GM23338 (cell line): ENCODE measurements around the gene CDC26. TPM values are rescaled to one million over a fixed set of nuclear protein-coding genes. Genes with fewer than 3 reads are reported as not detected.

Experiments used
- ATAC-seq: fragments of 200-7000 bp; cut with Tn5 transposase; 3 replicates; pipeline ENCODE4 v1.9.1; 2020
- DNase-seq: peaks from one replicate; pipeline ENCODE4 v3.0.0-alpha.2; 2015; ENCODE audit warnings: low spot score
- H2AFZ ChIP-seq: fragments of 200-600 bp; sonication (generic); 2 replicates; pipeline ENCODE4 v1.8.0; 2016; ENCODE audit warnings: antibody characterized with exemption, mild to moderate bottlenecking, moderate library complexity
- H3F3A ChIP-seq: fragments of 200-600 bp; sonication (generic); replicated peaks from 2 replicates; pipeline ENCODE4 v1.8.0; 2017; ENCODE audit warnings: antibody characterized with exemption, mixed run types, low read depth
- H3K27ac ChIP-seq: fragments of 200-600 bp; sonication (generic); 2 replicates; pipeline ENCODE4 v1.6.1; 2016; ENCODE audit warnings: low read depth
- H3K27me3 ChIP-seq: fragments of 200-600 bp; sonication (generic); 2 replicates; pipeline ENCODE4 v1.8.0; 2016; ENCODE audit warnings: mild to moderate bottlenecking, mixed run types, moderate library complexity; ENCODE audit not compliant: insufficient read depth
- H3K36me3 ChIP-seq: fragments of 200-600 bp; sonication (generic); 2 replicates; pipeline ENCODE4 v1.8.0; 2016; ENCODE audit warnings: mild to moderate bottlenecking; ENCODE audit not compliant: insufficient read depth
- H3K4me1 ChIP-seq: fragments of 200-600 bp; sonication (generic); 2 replicates; pipeline ENCODE4 v1.8.0; 2016; ENCODE audit warnings: mild to moderate bottlenecking, moderate library complexity; ENCODE audit not compliant: insufficient read depth
- H3K4me2 ChIP-seq: fragments of 200-600 bp; sonication (generic); 2 replicates; pipeline ENCODE4 v1.7.1; 2017; ENCODE audit warnings: mixed run types
- H3K4me3 ChIP-seq: fragments of 200-600 bp; sonication (generic); 2 replicates; pipeline ENCODE4 v1.6.1; 2016; ENCODE audit warnings: mixed run types
- H3K79me2 ChIP-seq: fragments of 200-600 bp; sonication (generic); replicated peaks from 2 replicates; pipeline ENCODE4 v1.8.0; 2017; ENCODE audit warnings: mild to moderate bottlenecking; ENCODE audit not compliant: insufficient read depth
- H3K9me2 ChIP-seq: fragments of 200-600 bp; sonication (generic); 2 replicates; pipeline ENCODE4 v1.8.0; 2017; ENCODE audit not compliant: insufficient read depth
- H4K20me1 ChIP-seq: fragments of 200-600 bp; sonication (generic); replicated peaks from 2 replicates; pipeline ENCODE4 v1.8.0; 2017; ENCODE audit warnings: mild to moderate bottlenecking; ENCODE audit not compliant: insufficient read depth
- H3K27ac Mint-ChIP-seq: 2 replicates; pipeline ENCODE4 v1.8.0; 2020; ENCODE audit warnings: inconsistent platforms, mild to moderate bottlenecking, moderate library complexity, mixed read lengths
- H3K27me3 Mint-ChIP-seq: 3 replicates; pipeline ENCODE4 v1.8.0; 2022; ENCODE audit warnings: low read depth, mild to moderate bottlenecking, moderate library complexity, mixed read lengths, inconsistent platforms; ENCODE audit not compliant: insufficient read depth, poor library complexity
- H3K36me3 Mint-ChIP-seq: 3 replicates; pipeline ENCODE4 v1.8.0; 2021; ENCODE audit warnings: low read depth, mild to moderate bottlenecking, inconsistent platforms, moderate library complexity, mixed read lengths
- H3K4me1 Mint-ChIP-seq: 3 replicates; pipeline ENCODE4 v1.8.0; 2020; ENCODE audit warnings: mild to moderate bottlenecking, inconsistent platforms, mixed read lengths
- H3K4me3 Mint-ChIP-seq: 3 replicates; pipeline ENCODE4 v1.8.0; 2021; ENCODE audit warnings: moderate library complexity, mild to moderate bottlenecking, inconsistent platforms, mixed read lengths
- H3K9me3 Mint-ChIP-seq: 3 replicates; pipeline ENCODE4 v1.8.0; 2020; ENCODE audit warnings: moderate library complexity, mild to moderate bottlenecking, inconsistent platforms, mixed read lengths
- CREB1 ChIP-seq: fragments of 250-450 bp; sonication (Bioruptor Pico); IDR thresholded peaks from 2 replicates; pipeline ENCODE4 v1.5.0; 2020; ENCODE audit warnings: low read depth, mild to moderate bottlenecking, moderate library complexity
- ETS1 ChIP-seq: IDR thresholded peaks from 2 replicates; pipeline ENCODE4 v1.6.1; 2016; ENCODE audit warnings: antibody characterized with exemption
- JUNB ChIP-seq: IDR thresholded peaks from one replicate; pipeline ENCODE4 v1.6.1; 2016; ENCODE audit warnings: antibody characterized with exemption; ENCODE audit not compliant: unreplicated experiment
- NANOG ChIP-seq: IDR thresholded peaks from 2 replicates; pipeline ENCODE4 v1.6.1; 2016; ENCODE audit warnings: antibody characterized with exemption, borderline replicate concordance
- REST ChIP-seq: IDR thresholded peaks from one replicate; pipeline ENCODE4 v1.6.1; 2018; ENCODE audit warnings: antibody characterized with exemption; ENCODE audit not compliant: unreplicated experiment
- STAT1 ChIP-seq: IDR thresholded peaks from one replicate; pipeline ENCODE4 v1.6.1; 2016; ENCODE audit warnings: antibody characterized with exemption; ENCODE audit not compliant: unreplicated experiment
- ZNF331 ChIP-seq: fragments of 250-450 bp; sonication (Bioruptor Pico); IDR thresholded peaks from 2 replicates; pipeline ENCODE4 v1.5.0; 2020; ENCODE audit warnings: low read depth, mild to moderate bottlenecking, moderate library complexity
- ZNF462 ChIP-seq: fragments of 250-450 bp; sonication (Bioruptor Pico); IDR thresholded peaks from 2 replicates; pipeline ENCODE4 v1.5.0; 2020; ENCODE audit warnings: mild to moderate bottlenecking, moderate library complexity
- polyA plus RNA-seq: library from polyadenylated mRNA; unstranded; fragments of >200 nt; fragmentation: Nextera tagmentation; extraction: Ambion mirVana; gene quantifications from 2 replicates; pipeline ENCODE4 v1.2.1, GENCODE V29; 2016
- total RNA-seq: library from RNA; depleted of rRNA; stranded (reverse); fragments of >200 nt; shearing (Covaris generic); gene quantifications from 2 replicates; pipeline ENCODE4 v1.2.3, GENCODE V29; 2014

CDC26 gene
- total and polyA plus RNA-seq, 2 experiments from 2014 or later, result 34.9 to 112 TPM

GRCh38 chr9:113228130-113228665, 47.2 kb downstream of the CDC26 start:
- H3K27ac Mint-ChIP-seq, result no peak overlapping the region
- no peaks in the 10 kb centered on the region for H3K36me3 Mint-ChIP-seq
- Histone ChIP-seq H3K4me3 (no peak overlapping the region), H3K27me3 (no peaks in the 10 kb centered on the region), H3K36me3 (no peaks in the 10 kb centered on the region), H3F3A (no peaks in the 10 kb centered on the region), H3K27ac (no peak overlapping the region), H4K20me1 (peaks cover 4% of the 10 kb centered on the region), H3K9me2 (no peaks in the 10 kb centered on the region), H3K79me2 (peaks cover 18% of the 10 kb centered on the region), H2AFZ (no peak overlapping the region), H3K4me2 (no peak overlapping the region), H3K4me1 (no peaks in the 10 kb centered on the region)
- no peaks in the 10 kb centered on the region for H3K9me3 Mint-ChIP-seq
- DNase-seq (no peak), ATAC-seq (no peak)
- no peaks in the 10 kb centered on the region for H3K27me3 Mint-ChIP-seq
- H3K4me3 Mint-ChIP-seq, result no peak overlapping the region
- no peaks in the 10 kb centered on the region; the same call in 2 of the 3 replicates for H3K4me1 Mint-ChIP-seq
- TF ChIP-seq NANOG, result no peak
- TF ChIP-seq CREB1 (CRISPR knock-in tag), result no peak
- no peak for TF ChIP-seq ZNF462
- no peak for TF ChIP-seq STAT1
- TF ChIP-seq JUNB, result no peak
- TF ChIP-seq ZNF331, result no peak
- no peak for TF ChIP-seq REST
- TF ChIP-seq ETS1, result no peak
